Measurements from ENCODE around the gene HVCN1. TPM values are rescaled to one million over a fixed set of nuclear protein-coding genes. Genes with fewer than 3 reads are reported as not detected.
"Not testable (repeated sequence)": the region's sequence is repeated elsewhere in the genome, so short reads cannot be mapped to it uniquely, and the experiment has no call there.

Gene HVCN1
- total and polyA plus RNA-seq, 2 of the 13 experiments (the other 11 are each of a cell fraction or from before 2014, with no cell fraction given), result 0.49 to 1.3 TPM

DNA sequence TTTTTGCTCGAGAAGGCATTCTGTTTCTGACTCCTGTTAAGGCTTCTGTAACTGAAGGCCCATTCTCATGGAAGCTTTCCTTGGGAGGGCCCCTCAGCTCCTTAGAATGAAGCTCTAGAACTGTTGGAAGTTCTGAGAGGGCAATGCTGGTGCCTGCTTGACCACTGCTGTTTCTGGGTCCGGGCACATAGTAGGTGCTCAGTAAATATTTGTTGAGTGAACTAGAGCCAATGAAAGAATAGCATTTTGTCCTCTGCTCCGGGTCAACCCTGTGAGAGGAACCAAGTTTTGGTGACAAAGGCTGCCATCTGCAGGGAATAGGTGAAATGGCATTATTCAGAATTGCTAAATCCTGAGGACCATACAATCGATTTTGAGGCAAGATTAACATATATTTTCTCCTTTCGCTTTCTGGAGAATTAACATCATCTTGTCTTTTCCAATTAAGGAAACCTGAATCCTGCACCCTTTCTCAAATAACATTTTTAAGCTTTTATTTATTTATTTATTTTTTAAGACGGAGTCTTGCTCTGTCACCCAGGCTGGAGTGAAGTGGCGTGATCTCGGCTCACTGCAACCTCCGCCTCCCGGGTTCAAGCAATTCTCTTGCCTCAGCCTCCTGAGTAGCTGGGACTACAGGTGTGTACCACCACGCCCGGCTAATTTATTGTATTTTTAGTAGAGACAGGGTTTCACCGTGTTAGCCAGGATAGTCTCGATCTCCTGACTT, 86.7 kb downstream of the HVCN1 start:
- in situ Hi-C loops (cut with HindIII; ENCODE audit: extremely low pct_ligation_motif_present, low pct_unique_long_range_greater_than_20kb), result loop anchor here (5.0 kb wide), 2 partner anchors 90 to 150 kb away; partner anchors contain the start of gene ARPC3
- H2AFZ ChIP-seq (ENCODE audit: low read length); H3K27me3 ChIP-seq (ENCODE audit: control insufficient read depth in 1 of 2, insufficient read depth in 2 of 2, low read length in 2 of 2); H4K20me1 ChIP-seq (ENCODE audit: insufficient read depth, low read length); BruUV-seq (replicated peaks); H3K9me3 ChIP-seq (ENCODE audit: low read length); H3K79me2 ChIP-seq (ENCODE audit: insufficient read depth, low read length); H3K4me3 ChIP-seq (replicated peaks in 1 of 3; ENCODE audit: insufficient read depth in 1 of 3, low read depth in 2 of 3, low read length in 3 of 3); H3K9ac ChIP-seq (ENCODE audit: insufficient read depth, low read depth, low read length); H3K27ac ChIP-seq (ENCODE audit: extremely low read length, insufficient read depth, low read length); H3K36me3 ChIP-seq (replicated peaks in 1 of 2; ENCODE audit: control insufficient read depth in 1 of 2, insufficient read depth in 2 of 2, low read length in 2 of 2); TF ChIP-seq NR2F6 (IDR thresholded peaks at IDR 0.05): not testable (repeated sequence)
- POLR2A ChIA-PET, result interaction anchor here (2.9 kb wide), 1 partner anchor 152 kb away, joined by 11 read pairs; the partner anchor contains the start of gene ARPC3
- ATAC-seq (peak; percentile 70), FAIRE-seq (peak; percentile 76), DNase-seq (ENCODE audit: low spot score) (peak; percentile 70)
- intact Hi-C loops (cut with micrococcal nuclease; ENCODE audit: unreplicated experiment), result loop anchor here (1.0 kb wide), 2 partner anchors 90 to 134 kb away; partner anchors contain the start of genes FAM216A and GPN3
- CTCF ChIA-PET (ENCODE audit: low intra/inter-chr PET ratio, low total read pairs), result interaction anchor here (1.2 to 5.2 kb wide), 6 partner anchors 49 to 247 kb away, joined by 3 to 171 read pairs (median 14); partner anchors contain the start of genes ARPC3, FAM216A and GPN3
- Histone ChIP-seq H3K4me2 (ENCODE audit: low read depth, low read length) (peak overlapping the region; percentile 25; the same call in 1 of the 2 replicates), H3K4me1 (ENCODE audit: insufficient read depth, low read length) (peaks cover 15% of the 10 kb centered on the region)
- 21% methylated on average over 13 of the region's 14 CpGs for WGBS (ENCODE audit: low lambda C conversion rate)
- TF ChIP-seq ZBED4 (CRISPR knock-in tag; IDR thresholded peaks at IDR 0.05; ENCODE audit: borderline replicate concordance) (peak; percentile 64; the same call in 1 of the 2 replicates), STAG1 (CRISPR knock-in tag; IDR thresholded peaks at IDR 0.05) (peak; percentile 89), RCOR2 (CRISPR knock-in tag; IDR thresholded peaks at IDR 0.05) (peak; percentile 46; the same call in 1 of the 2 replicates), CEBPB (IDR thresholded peaks at IDR 0.05; ENCODE audit: borderline replicate concordance, low read depth, low read length) (peak; percentile 24; the same call in 1 of the 2 replicates), GATAD1 (CRISPR knock-in tag; IDR thresholded peaks at IDR 0.05) (0 out of 2 replicates have a peak, but pooled peaks have one; percentile 28), ZMYM2 (CRISPR knock-in tag; IDR thresholded peaks at IDR 0.05) (peak; percentile 83), NFYB (CRISPR knock-in tag; IDR thresholded peaks at IDR 0.05) (peak; percentile 43; the same call in 1 of the 2 replicates), THRA (CRISPR knock-in tag; IDR thresholded peaks at IDR 0.05; ENCODE audit: borderline replicate concordance) (peak; percentile 57; the same call in 1 of the 2 replicates), SMAD3 (CRISPR knock-in tag; IDR thresholded peaks at IDR 0.05) (peak; percentile 54; the same call in 1 of the 2 replicates), GATAD2A (CRISPR knock-in tag; IDR thresholded peaks at IDR 0.05) (0 out of 2 replicates have a peak, but pooled peaks have one; percentile 45), RAD21 (CRISPR knock-in tag; IDR thresholded peaks at IDR 0.05) (peak; percentile 78), NR2F6 (CRISPR knock-in tag; IDR thresholded peaks at IDR 0.05) (peak; percentile 44; the same call in 1 of the 2 replicates), CEBPG (CRISPR knock-in tag; IDR thresholded peaks at IDR 0.05) (peak; percentile 74), NFYC (CRISPR knock-in tag; IDR thresholded peaks at IDR 0.05) (0 out of 2 replicates have a peak, but pooled peaks have one; percentile 32), ZNF24 (IDR thresholded peaks at IDR 0.05) (0 out of 2 replicates have a peak, but pooled peaks have one; percentile 63), TEAD3 (CRISPR knock-in tag; optimal IDR thresholded peaks at IDR 0.05; ENCODE audit: borderline replicate concordance) (peak; percentile 32), KLF16 (CRISPR knock-in tag; IDR thresholded peaks at IDR 0.05) (0 out of 4 replicates have a peak, but pooled peaks of 1 of the 2 experiments have one; percentile 18)
- TF ChIP-seq, protein P1, sequence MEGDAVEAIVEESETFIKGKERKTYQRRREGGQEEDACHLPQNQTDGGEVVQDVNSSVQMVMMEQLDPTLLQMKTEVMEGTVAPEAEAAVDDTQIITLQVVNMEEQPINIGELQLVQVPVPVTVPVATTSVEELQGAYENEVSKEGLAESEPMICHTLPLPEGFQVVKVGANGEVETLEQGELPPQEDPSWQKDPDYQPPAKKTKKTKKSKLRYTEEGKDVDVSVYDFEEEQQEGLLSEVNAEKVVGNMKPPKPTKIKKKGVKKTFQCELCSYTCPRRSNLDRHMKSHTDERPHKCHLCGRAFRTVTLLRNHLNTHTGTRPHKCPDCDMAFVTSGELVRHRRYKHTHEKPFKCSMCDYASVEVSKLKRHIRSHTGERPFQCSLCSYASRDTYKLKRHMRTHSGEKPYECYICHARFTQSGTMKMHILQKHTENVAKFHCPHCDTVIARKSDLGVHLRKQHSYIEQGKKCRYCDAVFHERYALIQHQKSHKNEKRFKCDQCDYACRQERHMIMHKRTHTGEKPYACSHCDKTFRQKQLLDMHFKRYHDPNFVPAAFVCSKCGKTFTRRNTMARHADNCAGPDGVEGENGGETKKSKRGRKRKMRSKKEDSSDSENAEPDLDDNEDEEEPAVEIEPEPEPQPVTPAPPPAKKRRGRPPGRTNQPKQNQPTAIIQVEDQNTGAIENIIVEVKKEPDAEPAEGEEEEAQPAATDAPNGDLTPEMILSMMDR (CRISPR knock-in tag; IDR thresholded peaks at IDR 0.05), result peak; percentile 86
